Globus pallidus (tissue), 1 donor: Measurements from ENCODE around the gene KRT39.
"Not testable (repeated sequence)": the region's sequence is repeated elsewhere in the genome, so short reads cannot be mapped to it uniquely, and the experiment has no call there.

Source experiments
- DNase-seq: peaks from one replicate; pipeline ENCODE4 v3.0.0-alpha.2; 2015; ENCODE audit warnings: low spot score

The KRT39 gene

DNA sequence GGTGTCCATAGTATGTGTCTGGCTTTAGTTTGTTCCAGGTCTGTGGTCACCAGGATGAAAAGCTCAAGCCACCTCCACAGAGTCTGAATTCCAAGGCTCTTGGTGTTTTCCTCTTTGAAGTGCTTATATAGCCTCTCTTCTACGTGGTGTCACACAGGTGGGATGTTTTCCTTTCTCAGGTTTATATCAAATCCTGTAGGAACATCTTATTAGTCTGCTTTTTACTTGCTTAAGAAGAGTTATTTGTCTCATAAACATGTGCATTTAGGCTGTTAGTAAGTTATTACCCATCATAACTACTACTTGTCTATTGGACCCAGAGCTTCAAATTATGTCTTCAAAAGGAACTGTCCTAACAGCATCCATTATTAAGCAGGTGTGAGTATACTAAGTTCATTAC is at the start of gene KRT39:
Gene KRT39, minus strand, starts transcription at position 101 of the 400 bp plus-strand sequence. Its CDS starts 92 bp downstream, at position 9.
- no peak for DNase-seq

DNA sequence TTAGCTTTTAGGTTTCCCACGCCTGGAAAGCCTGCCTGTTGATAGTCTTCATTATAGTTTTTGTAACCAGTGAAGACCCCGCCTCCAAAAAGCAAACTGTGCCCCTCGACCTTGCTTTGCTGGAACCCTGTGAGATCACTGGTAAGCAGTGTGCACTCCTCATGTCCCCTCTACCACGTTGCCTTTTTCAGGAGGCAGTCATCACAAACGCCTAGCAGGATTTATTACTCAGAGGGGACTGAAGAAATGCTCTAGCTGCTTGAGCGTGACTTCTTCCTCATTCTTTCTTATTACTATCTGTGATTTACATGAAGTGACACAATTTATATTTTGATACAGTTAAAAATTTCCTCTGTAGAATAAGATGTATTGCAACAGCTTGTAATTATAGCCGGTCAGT is 48.7 kb upstream of the KRT39 start:
- no peak for DNase-seq

DNA sequence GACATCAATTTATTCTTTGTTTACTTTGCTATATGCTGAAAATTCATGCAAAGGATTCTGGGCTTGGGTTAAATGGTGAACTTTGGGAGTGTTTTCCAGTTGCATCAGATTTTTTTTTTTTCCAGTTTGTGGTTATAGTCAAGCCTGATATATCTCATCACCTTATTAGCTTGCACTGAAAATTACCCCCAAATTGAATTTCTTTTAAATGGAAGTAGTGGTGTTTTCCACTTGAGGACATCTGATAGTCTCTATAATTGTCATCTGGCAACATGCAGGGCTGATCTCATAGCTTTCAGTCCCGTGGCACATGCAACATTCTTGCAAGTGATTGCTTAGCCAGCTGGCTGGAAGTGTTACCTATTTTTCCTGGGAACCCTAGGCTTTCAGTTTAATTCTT is 46.9 kb upstream of the KRT39 start:
- DNase-seq: no peak

DNA sequence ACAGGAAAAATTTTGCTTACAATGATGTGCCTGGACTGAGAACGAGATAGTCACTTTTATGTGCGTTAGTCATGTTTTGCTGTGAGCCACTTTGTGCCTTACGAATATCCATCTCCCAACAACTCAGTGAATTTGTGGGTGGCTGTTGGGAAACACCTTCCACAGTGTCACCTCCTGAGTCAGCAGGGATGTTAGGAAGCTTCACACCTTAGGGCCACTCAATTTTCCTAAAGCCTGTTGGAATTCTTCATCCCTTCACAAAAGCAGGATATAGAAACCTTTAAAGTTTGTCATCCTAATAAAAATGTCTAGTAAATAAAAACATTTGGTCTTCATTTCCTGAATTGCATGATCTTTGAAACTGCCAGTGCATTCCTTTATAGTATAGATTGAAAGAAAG is 46.4 kb upstream of the KRT39 start:
- DNase-seq: no peak

DNA sequence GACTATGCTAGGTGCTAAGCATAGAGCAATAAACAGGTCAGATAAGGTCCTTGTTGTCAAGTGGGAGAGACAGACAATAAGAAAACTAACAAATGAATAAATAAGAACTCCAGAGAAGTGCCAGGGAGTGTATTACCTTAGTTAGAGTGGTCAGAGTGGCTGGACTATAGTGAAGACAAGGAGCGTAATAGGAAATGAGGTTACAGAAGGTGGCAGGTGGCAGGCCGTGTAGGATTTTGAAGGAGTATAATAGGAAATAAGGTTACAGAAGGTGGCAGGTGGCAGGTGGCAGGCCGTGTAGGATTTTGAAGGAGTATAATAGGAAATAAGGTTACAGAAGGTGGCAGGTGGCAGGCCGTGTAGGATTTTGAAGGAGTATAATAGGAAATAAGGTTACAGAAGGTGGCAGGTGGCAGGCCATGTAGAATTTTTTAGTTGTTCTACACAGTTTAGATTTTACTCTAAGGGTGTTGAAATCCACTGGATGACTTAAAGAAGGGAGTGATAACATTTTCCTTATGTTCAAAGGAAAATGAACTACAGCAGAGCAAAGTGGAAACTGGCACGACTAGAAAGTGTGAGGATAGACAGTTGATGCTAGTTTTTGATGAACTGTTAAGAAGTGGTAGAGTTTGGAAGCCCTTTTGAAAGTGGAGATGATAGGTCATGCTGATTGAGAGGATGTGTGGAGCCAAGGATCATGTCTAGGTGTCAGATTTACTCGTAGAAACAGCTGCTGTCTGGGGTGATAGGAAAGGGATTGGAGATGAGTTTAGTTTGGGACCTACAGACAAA is 45.8 kb upstream of the KRT39 start:
- DNase-seq: no peak

DNA sequence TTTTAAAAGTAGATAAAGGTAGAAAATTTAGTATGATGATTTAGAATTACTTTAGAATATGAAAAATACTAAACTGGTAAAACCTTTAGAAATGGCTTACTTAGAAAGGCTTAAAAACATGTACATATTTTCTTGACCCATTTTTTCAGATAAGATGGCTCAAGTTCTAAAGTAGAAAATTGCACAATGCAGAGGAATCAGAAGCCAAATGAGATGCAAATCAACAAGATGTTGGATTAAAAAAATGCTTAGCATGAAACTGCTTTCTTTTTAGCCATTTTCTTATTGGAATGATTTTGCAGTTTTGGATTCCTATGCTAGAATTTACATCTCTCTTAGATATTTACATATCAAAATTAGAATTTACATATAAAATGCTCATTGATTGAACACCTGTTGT is 43.7 kb upstream of the KRT39 start:
- no peak for DNase-seq

DNA sequence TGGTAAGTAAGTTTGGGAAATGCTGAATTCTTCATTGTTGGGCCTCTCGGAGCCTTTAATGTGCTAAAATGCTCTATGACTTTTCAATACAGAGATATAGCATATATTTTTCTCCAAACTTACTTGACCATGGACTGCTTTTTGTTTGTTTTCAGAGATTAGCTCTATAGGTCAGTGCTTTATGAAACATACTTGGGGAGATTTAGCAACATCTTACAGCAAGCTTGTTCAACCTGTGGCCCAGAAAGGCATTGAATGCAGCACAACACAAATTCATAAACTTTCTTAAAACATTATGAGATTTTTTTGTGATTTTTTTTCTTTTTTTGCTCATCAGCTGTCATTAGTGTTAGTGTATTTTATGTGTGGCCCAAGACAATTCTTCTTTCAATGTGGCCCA is 43.2 kb upstream of the KRT39 start:
- DNase-seq: no peak

DNA sequence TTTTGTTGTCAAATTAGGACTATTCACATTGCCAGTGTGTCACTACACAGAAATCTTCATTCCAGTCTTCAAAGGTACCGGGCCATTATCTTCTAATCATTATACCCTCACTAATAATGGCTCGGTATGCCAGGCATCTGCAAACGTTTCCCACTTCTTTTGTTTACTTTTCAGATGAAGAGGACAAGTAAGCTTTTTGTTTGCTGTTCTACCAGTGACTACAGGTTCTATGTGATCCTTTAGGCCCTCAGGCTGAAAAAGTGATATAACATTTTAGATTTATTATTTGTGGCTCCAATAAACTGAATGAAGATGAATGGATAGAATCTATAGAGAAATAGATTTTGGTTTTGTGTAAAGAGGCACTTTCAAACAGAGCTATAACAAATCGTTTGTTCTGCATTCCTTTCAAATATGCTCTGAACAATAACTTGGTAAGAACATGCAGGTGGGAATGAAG is 42.6 kb upstream of the KRT39 start:
- DNase-seq: no peak

DNA sequence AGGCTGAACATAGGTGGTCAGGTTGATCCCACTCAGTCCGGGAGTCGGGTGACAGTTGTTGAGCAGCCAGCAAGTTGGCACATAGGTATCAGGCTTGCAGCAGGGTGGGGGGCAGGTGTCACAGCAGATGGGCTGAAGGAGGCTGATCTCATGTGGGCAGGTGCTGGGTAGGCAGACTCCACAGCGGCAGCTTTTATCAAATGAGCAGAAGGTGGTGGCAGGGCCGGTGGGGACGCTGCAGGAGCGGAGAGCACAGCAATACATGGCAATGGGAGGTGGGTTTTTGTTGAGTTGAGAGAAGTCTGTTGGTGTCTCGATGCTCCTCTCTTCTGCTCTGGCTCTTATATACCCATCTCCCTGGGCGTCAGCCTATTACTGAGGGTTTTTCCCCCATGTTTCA is 42.1 kb upstream of the KRT39 start, which contains the start of gene KRTAP3-1:
Gene KRTAP3-1, minus strand, starts transcription at position 318 of the 400 bp plus-strand sequence. Its CDS starts 54 bp downstream, at position 264.
- DNase-seq: no peak

DNA sequence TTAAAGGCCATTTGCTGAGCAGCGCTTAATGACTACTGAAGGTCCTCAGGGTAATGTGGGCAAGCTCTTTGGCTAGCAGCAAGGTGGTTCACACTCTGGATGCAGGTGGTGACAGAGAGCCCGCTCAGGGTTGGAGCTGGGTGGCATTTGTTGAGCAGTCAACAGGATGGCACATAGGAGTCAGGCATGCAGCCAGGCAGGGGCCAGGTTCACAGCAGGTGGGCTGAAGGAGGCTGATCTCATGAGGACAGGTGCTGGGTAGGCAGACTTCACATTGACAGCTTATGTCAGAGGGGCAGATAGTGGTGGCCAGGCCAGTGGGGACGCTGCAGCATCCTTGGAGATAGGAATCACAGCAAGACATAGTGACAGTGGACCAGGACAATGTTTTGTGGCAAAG is 37.6 kb upstream of the KRT39 start:
- no peak for DNase-seq

DNA sequence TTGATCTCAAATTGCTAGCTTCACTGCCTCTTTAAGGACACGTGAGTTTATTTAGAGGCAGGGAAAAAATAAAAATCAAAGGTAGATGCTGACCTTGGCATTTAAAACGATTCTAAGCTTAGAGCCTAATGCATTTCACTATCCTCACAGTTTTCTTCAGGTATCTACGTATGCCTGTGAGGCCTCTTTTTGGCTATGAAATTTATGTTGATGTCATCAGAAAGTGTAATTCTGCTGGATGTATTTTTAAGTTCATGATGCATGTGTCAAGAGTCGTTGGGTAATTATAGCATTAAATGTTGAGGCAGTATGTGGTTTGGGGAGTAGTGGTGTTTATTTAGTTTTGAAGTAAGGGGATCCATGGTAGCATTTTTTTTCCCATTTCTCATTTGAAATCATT is 37.2 kb upstream of the KRT39 start:
- DNase-seq: no peak

DNA sequence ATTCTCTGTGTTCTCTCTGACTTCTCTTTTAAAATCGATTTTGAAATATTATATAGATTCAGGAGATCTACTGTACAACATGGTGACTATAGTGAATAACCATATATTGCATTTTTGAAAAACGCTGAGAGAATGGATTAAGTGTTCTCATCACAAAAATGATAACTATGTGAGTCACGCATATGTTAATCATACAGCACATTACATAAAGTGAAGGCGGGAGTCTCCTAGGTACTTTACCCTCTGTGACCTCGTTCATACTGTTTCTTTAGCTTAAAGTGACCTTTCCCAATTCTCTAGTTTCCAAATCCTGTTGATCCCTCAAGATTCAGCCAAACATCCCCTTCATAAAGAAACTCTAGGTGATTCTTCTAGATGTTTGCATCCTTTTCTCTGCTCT is 36.1 kb upstream of the KRT39 start:
- no peak for DNase-seq

DNA sequence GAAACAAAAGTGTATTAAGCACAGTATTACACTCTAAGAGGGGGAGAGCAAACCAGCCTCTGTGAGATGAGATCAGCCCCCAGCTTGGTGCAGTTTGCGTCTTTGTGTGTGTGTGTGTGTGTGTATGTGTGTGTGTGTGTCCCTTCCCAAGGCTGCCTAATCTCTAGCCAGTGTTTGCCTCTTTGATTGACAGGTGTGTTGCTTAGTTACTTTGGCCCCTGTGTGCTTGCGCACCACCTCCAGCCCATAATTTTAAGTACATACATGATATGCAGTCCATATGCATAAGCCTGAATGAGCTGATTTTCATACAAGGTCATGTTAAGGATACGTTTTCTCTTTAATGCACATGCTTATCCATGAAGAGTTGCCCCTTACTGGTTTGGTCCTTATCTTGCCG is 35.0 kb upstream of the KRT39 start:
- DNase-seq: no peak

DNA sequence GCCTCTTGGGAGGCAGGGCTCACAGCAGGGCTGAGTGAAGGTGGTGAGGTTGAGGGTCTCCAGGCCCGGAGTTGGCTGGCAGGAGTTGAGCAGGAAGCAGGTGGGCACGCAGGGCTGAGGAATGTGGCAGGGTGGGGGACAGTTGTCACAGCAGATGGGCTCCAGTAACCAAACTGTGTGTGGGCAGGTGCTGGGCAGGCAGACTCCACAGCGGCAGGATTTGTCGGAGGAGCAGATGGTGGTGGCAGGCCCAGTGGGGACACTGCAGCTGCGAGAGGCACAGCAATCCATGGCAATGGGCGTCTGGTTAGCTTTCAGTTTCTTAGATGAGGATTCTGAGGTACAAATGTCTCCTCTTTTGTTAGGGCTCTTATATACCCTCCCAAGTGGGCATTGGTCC is 32.8 kb upstream of the KRT39 start, which contains the start of gene KRTAP3-2:
Gene KRTAP3-2, minus strand, starts transcription at position 344 of the 400 bp plus-strand sequence. Its CDS starts 53 bp downstream, at position 291.
- DNase-seq: not testable (repeated sequence)

DNA sequence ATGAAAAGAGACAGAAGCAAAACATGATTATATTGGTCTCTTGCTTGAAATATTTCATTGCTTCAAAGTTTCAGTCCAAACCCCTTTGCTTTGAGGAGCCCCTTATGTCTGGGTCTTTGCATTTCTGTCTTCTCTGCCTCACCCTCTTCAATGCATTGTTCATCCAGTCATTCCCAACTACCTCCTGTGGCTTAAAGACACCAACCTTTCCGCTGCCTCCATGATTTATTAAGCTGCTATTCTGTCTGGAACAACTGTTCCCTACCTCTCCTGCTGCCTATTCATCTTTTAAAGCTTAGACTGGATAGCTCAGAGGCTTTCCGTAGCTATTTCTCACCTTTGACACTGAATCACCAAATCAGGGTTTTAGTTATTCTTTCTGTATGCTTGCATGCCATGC is 30.6 kb upstream of the KRT39 start:
- no peak for DNase-seq

DNA sequence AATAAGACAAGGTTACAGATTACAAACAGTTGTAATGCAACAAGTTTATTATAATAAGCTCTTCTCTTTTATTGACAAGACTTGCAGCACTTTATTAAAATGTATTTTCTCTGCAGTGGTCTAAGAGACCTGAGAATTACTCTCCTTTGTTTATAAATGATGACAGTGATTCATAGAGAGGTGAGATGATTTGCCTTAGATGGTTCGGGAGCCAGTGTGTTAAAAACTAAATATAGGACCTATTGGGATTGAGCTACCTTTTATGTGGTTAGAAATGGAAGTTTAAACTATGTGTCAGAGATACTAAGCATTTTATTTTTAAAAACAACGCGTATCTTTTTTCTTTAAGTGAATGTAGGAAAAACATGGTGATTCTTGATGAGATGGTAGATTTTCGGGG is 30.1 kb upstream of the KRT39 start:
- no peak for DNase-seq

DNA sequence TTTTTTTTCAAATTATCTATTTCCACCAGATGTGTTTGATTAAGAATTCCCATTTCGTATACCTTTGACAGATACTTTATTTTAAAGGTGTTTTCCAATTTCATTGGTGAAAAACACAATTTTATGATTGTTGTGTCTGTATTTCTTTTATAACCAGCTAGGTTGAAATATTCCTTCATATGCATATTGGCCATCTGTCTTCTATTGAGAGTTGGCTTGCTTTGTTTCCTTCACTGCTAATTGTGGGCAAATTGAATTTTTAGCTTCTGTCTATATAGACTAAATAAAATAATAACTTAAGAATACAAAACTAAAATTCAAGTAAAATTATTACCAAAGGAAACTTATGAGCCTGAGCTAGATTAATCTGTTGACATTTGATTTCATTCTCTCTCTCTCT is 28.4 kb upstream of the KRT39 start:
- no peak for DNase-seq

DNA sequence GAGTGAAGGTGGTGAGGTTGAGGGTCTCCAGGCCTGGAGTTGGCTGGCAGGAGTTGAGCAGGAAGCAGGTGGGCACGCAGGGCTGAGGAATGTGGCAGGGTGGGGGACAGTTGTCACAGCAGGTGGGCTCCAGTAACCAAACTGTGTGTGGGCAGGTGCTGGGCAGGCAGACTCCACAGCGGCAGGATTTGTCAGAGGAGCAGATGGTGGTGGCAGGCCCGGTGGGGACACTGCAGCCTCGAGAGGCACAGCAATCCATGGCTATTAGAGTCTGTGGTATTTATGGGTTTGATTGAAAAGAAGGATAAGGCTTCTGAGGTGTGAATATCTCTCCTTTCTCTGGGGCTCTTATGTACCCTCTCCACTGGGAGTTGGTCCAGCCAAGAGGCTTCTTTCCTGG is 27.1 kb upstream of the KRT39 start, which contains the start of gene KRTAP3-3:
Gene KRTAP3-3, minus strand, starts transcription at position 326 of the 400 bp plus-strand sequence. Its CDS starts 67 bp downstream, at position 259.
- no peak for DNase-seq

DNA sequence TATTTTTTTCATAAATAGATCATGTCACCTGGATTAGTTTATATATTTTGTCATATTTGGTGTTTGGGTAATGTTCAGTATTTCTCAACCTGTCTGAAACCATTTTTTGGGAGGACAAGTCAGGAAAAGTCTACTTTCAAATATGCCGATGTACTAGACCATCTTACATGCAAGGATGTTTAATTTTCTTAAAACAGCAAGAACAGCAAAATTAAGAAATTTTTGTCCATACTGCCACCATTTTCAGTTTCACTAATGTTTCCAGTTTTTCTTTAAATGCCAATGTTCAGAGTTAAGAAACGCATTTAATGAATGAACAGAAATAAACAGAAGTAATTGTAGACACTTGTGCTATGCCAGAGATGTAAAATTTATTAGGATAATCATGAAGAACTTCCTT is 26.3 kb upstream of the KRT39 start:
- DNase-seq: no peak

DNA sequence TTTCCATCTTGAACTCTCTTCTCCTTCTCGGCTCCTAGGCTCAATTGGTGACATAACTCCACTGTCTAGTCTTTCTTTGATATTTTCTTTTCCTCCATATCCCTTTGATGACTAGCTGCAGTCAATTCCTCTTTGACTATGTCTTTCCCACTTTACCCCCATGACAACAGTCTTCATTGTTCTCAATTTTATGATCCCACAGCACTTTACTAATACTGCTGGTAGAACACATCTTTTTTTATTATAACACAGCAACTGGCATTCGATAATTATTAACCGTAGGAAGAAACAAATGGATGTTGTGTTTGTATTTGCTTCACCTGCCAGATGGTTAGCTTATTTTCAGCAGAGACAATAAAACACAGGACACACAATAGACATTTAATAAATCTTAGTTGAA is 25.9 kb upstream of the KRT39 start:
- DNase-seq: no peak

DNA sequence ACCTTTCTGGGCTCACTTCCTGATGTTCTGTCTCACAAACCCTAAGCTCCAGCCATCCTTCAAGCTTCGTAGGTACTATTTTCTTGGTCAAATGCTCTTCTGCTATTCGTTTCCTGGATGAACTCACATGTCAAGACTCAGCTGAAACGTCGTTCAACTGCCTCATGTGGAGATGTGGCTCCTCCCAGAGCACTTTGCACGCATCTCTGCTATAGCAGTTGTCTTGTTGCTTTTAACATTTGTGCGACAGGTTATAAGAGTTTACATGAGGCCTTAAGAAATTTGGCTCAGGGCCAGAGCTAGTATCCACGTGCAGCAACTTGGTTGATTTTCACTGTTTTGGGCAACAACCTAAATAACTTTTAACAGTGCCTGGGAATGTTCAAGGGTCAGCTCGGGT is 20.2 kb upstream of the KRT39 start:
- no peak for DNase-seq

DNA sequence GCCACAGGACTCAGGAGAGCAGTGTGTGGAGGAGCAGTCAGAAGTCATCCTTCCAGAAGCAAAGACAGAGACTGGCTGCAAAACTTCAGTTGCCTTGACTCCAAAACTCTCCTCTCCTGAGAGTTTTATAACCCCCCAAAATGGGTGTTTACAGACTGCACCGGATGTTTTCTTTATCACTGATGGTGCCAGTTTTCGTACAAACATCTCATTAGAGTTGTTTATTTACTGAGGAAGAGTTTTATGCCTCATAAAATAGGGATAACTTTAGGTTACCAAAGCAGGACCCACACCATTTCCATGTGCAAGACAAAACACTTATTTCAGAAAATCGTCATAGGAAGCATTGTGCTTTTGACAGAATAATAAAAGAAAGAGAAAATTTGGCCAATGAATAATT is 17.5 kb upstream of the KRT39 start, which contains the start of gene KRT40:
Gene KRT40, minus strand, starts transcription at position 101 of the 400 bp plus-strand sequence. Its CDS starts 53 bp downstream, at position 48.
- DNase-seq: no peak

DNA sequence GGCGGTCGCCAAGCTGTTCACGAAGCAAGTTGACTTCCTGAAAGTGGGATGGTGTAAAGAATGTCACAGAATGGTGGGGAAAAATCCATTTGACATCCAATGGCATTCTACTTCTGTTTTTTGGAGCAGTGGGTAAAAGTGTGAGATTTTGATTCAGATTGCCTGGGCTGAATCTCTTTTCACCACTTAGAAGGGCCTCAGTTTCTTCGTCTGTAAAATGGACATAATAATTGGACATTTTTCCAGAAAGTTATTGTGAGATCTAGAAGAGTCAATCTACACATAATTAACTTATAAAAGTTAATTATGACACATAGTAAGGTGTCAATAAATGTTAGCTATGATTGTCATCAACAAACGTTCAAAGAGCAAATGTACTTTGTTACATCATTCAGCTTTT is 14.4 kb upstream of the KRT39 start:
- no peak for DNase-seq

DNA sequence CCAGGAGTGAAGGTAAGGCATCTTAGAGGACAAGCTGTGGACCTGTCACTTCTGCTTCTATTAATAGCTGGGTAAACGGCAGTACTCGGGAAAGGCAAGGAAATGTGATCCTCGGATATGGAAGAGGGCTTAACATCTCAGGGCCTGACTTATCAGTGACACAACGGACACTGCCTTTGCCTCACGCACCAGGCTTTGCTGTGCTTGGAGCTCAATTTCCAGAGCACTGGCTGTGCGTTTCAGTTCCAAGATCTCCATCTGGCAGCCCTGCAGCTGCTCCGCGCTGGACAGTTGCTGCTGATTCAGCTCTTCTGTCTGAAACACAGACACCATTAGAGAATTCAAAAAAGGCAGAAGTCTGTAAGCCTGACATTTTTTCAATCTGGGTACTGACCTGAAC is 13.8 kb upstream of the KRT39 start:
- DNase-seq: peak; percentile 9
